Measurements from ENCODE around the gene CLASRP.

GRCh38 chr19:45103508-45104319 lies 64.9 kb downstream of the CLASRP start:
- no peak for TF ChIP-seq POLR2A (IDR thresholded peaks at IDR 0.05)
- TF ChIP-seq CTCF (IDR thresholded peaks at IDR 0.05) = no peak

Measured in breast epithelium (tissue), 3 donors.